ENCODE data around the gene CPLX1. TPM values are rescaled to one million over a fixed set of nuclear protein-coding genes. Genes with fewer than 3 reads are reported as not detected.

Gene CPLX1
- polyA plus RNA-seq, 3 donors: not detected

DNA sequence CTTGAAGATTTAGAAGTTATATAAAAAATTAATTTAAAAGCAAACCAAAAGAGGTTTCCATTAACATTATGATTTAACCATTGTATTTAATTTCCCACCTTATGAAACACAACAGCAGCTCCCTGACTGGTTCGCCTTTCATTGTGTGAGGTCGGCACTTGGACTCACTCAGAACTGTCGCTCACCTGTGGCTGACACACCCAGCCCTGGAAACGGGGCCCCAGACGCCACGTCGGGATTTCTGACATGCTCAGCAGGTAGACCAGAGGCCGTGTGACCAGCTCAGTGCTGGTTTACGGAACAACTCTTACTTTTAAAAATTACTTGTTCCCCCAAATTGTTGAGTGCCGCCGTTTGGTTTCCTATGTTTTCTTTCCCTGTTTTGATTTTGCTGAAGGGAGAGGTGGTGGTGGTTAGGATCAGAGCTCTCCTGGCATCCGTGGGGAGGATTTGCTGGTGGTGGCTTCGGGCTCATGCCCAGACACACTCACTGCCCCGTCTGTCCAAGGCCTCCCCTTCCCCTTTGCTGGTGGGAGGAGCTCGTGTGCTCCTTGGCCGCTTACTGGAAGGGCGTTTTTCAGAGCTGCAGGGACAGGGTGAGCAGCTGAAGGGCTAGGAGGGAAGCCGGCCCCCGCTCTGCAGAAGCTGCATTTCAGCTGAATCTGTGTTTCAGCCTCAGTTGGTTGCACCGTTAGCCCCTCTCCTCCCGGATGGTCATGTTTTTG, 59.2 kb downstream of the CPLX1 start:
- Mint-ChIP-seq H3K4me1 (peaks cover 11% of the 10 kb centered on the region), H3K27ac (peak overlapping the region in 4 of 7 donors; percentile 4 to 61 (median 12)), H3K9me3 (peaks cover 0 to 8% (median 1%) of the 10 kb centered on the region in 7 donors), H3K36me3 (peaks cover 58 to 86% of the 10 kb centered on the region in 2 donors), H3K4me3 (no peak overlapping the region), H3K27me3 (ENCODE audit: low read depth in 3 of 3) (peaks cover 0 to 3% (median 0%) of the 10 kb centered on the region in 3 donors)
- 84% methylated on average over 9 of the region's 21 CpGs for WGBS (ENCODE audit: insufficient coverage)
- TF ChIP-seq, protein P1, sequence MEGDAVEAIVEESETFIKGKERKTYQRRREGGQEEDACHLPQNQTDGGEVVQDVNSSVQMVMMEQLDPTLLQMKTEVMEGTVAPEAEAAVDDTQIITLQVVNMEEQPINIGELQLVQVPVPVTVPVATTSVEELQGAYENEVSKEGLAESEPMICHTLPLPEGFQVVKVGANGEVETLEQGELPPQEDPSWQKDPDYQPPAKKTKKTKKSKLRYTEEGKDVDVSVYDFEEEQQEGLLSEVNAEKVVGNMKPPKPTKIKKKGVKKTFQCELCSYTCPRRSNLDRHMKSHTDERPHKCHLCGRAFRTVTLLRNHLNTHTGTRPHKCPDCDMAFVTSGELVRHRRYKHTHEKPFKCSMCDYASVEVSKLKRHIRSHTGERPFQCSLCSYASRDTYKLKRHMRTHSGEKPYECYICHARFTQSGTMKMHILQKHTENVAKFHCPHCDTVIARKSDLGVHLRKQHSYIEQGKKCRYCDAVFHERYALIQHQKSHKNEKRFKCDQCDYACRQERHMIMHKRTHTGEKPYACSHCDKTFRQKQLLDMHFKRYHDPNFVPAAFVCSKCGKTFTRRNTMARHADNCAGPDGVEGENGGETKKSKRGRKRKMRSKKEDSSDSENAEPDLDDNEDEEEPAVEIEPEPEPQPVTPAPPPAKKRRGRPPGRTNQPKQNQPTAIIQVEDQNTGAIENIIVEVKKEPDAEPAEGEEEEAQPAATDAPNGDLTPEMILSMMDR (IDR thresholded peaks at IDR 0.05): no peak
- no peak for DNase-seq
- H3K79me2 ChIP-seq (ENCODE audit: insufficient read depth, low read length): peaks cover 42% of the 10 kb centered on the region
- H2AFZ ChIP-seq (ENCODE audit: insufficient read depth, low read depth, low read length, poor library complexity, severe bottlenecking): no peak overlapping the region
- H3K27ac ChIP-seq (ENCODE audit: low read depth in 1 of 2, low read length in 2 of 2): no peak overlapping the region
- H3K36me3 ChIP-seq (replicated peaks in 1 of 2; ENCODE audit: control insufficient read depth in 1 of 2, insufficient read depth in 2 of 2, low read length in 2 of 2): peaks cover 39 to 90% of the 10 kb centered on the region in 2 donors
- intact Hi-C loops (cut with micrococcal nuclease): no loop called here
- H3K4me1 ChIP-seq (ENCODE audit: control insufficient read depth in 1 of 2, insufficient read depth in 2 of 2, low read length in 2 of 2): peaks cover 6 to 12% of the 10 kb centered on the region in 2 donors
- no peak overlapping the region for H3K4me2 ChIP-seq (replicated peaks; ENCODE audit: extremely low read depth, low read length, poor library complexity, severe bottlenecking)
- no peaks in the 10 kb centered on the region for H3K27me3 ChIP-seq (ENCODE audit: control insufficient read depth in 2 of 2, insufficient read depth in 2 of 2, low read length in 2 of 2)
- no peak overlapping the region for H3K4me3 ChIP-seq (replicated peaks in 1 of 3; ENCODE audit: low read depth in 2 of 3, low read length in 3 of 3)
- no peaks in the 10 kb centered on the region for H3K9me3 ChIP-seq (replicated peaks in 1 of 2; ENCODE audit: control insufficient read depth in 1 of 2, insufficient read depth in 1 of 2, low read length in 2 of 2)
- H4K20me1 ChIP-seq (ENCODE audit: insufficient read depth, low read length): peaks cover 99% of the 10 kb centered on the region
- no peak overlapping the region for H3K9ac ChIP-seq (ENCODE audit: insufficient read depth, low read length, poor library complexity, severe bottlenecking)

DNA sequence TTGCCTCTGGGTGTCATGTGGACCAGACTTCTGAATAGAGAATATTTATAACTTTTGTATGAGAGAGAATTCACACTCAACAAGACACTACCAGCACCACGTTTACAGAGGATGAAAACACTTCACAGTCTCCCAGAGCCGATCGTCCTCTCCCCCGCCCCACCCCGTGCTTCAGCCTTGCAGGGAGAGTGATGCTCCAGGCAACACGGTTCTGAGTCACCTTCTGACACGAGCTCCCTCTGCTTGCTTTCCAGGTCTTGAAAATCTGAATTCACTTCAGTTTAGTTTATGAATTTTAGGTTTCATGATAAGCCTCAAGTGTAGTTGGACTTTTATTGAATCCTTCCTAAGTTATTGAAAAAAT, 59.8 kb downstream of the CPLX1 start:
- peaks cover 39 to 90% of the 10 kb centered on the region in 2 donors for H3K36me3 ChIP-seq (replicated peaks in 1 of 2; ENCODE audit: control insufficient read depth in 1 of 2, insufficient read depth in 2 of 2, low read length in 2 of 2)
- H3K27ac ChIP-seq (ENCODE audit: low read depth in 1 of 2, low read length in 2 of 2): peak overlapping the region in 1 of 2 donors; percentile 56
- no peak for DNase-seq
- H3K79me2 ChIP-seq (ENCODE audit: insufficient read depth, low read length): peaks cover 36% of the 10 kb centered on the region
- no peak overlapping the region for H3K4me2 ChIP-seq (replicated peaks; ENCODE audit: extremely low read depth, low read length, poor library complexity, severe bottlenecking)
- TF ChIP-seq, protein P1 (IDR thresholded peaks at IDR 0.05): no peak
- no peaks in the 10 kb centered on the region for H3K9me3 ChIP-seq (replicated peaks in 1 of 2; ENCODE audit: control insufficient read depth in 1 of 2, insufficient read depth in 1 of 2, low read length in 2 of 2)
- H3K4me3 ChIP-seq (replicated peaks in 1 of 3; ENCODE audit: low read depth in 2 of 3, low read length in 3 of 3): no peak overlapping the region
- peaks cover 0 to 3% (median 0%) of the 10 kb centered on the region in 3 donors for H3K27me3 Mint-ChIP-seq (ENCODE audit: low read depth in 3 of 3)
- intact Hi-C loops (cut with micrococcal nuclease): no loop called here
- no peak overlapping the region for H3K4me3 Mint-ChIP-seq
- H3K27me3 ChIP-seq (ENCODE audit: control insufficient read depth in 2 of 2, insufficient read depth in 2 of 2, low read length in 2 of 2): no peaks in the 10 kb centered on the region
- no peak overlapping the region for H3K9ac ChIP-seq (ENCODE audit: insufficient read depth, low read length, poor library complexity, severe bottlenecking)
- H2AFZ ChIP-seq (ENCODE audit: insufficient read depth, low read depth, low read length, poor library complexity, severe bottlenecking): no peak overlapping the region
- peaks cover 11% of the 10 kb centered on the region for H3K4me1 Mint-ChIP-seq
- peak overlapping the region in 5 of 7 donors; percentile 5 to 61 (median 40) for H3K27ac Mint-ChIP-seq
- peaks cover 0 to 9% (median 2%) of the 10 kb centered on the region in 7 donors for H3K9me3 Mint-ChIP-seq
- WGBS (ENCODE audit: insufficient coverage): 81% methylated on average over 6 of the region's 7 CpGs
- peaks cover 64 to 86% of the 10 kb centered on the region in 2 donors for H3K36me3 Mint-ChIP-seq
- peaks cover 99% of the 10 kb centered on the region for H4K20me1 ChIP-seq (ENCODE audit: insufficient read depth, low read length)
- peaks cover 6 to 12% of the 10 kb centered on the region in 2 donors for H3K4me1 ChIP-seq (ENCODE audit: control insufficient read depth in 1 of 2, insufficient read depth in 2 of 2, low read length in 2 of 2)
